ENCODE results near the gene LIPT2. TPM values are rescaled to one million over a fixed set of nuclear protein-coding genes. Genes with fewer than 3 reads are reported as not detected.
A peak's percentile ranks its signal among the peaks of the same experiment; 100 is the strongest.

LIPT2 gene
- total RNA-seq, 1 donor from 2014 or later, result 6.5 TPM

DNA sequence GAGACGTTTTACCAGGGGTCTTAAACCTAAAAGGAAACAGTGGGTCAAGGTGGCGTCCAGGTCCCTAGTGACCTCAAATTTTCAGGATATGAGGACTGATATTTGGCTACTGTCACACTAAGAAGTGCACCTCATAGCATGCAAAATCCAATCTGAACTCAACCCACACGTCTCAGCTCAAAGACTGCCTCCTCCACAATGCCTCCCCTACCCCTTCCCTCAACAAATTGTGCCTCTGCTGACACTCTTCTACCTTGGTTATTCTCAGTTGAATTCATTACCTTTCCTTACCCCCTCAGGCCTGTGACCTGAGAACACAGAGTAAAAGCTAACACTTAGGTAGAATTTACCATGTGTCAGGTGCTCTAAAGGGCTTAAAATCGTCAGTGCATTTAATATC is 12.4 kb upstream of the LIPT2 start:
- Mint-ChIP-seq H3K27ac (ENCODE audit: unreplicated experiment) (no peak overlapping the region), H3K9me3 (ENCODE audit: unreplicated experiment) (no peaks in the 10 kb centered on the region), H3K36me3 (ENCODE audit: low read depth, unreplicated experiment) (no peaks in the 10 kb centered on the region), H3K4me3 (ENCODE audit: unreplicated experiment) (no peak overlapping the region), H3K27me3 (ENCODE audit: unreplicated experiment) (peaks cover 2% of the 10 kb centered on the region), H3K4me1 (ENCODE audit: unreplicated experiment) (no peaks in the 10 kb centered on the region)
- no peak for DNase-seq (ENCODE audit: low spot score)
- TF ChIP-seq CTCF (IDR thresholded peaks at IDR 0.05; ENCODE audit: unreplicated experiment), result no peak

GRCh38 chr11:74504100-74504691 is 10.7 kb upstream of the LIPT2 start:
- H3K4me1 Mint-ChIP-seq (ENCODE audit: unreplicated experiment), result no peaks in the 10 kb centered on the region
- peaks cover 2% of the 10 kb centered on the region for H3K27me3 Mint-ChIP-seq (ENCODE audit: unreplicated experiment)
- no peak overlapping the region for H3K27ac Mint-ChIP-seq (ENCODE audit: unreplicated experiment)
- TF ChIP-seq CTCF (IDR thresholded peaks at IDR 0.05; ENCODE audit: unreplicated experiment), result no peak
- DNase-seq (ENCODE audit: low spot score), result no peak
- peaks cover 3% of the 10 kb centered on the region for H3K36me3 Mint-ChIP-seq (ENCODE audit: low read depth, unreplicated experiment)
- no peaks in the 10 kb centered on the region for H3K9me3 Mint-ChIP-seq (ENCODE audit: unreplicated experiment)
- H3K4me3 Mint-ChIP-seq (ENCODE audit: unreplicated experiment), result no peak overlapping the region

DNA sequence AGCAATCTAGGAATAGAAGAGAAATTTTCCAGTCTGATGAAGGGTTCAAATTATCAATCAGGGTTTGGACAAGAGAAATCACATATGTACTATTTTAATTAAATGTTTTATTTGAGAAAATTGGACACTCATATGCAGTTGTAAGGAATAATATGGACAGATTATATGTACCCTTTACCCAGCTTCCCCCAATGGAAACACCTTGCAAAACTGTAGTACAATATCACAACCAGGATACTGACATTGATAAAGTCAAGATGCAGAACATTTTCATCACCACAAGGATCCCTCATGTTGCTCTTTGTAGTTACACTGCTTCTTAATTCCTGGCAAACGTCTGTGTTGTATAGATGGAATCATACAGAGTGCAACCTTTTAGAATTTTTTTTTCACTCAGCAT is 1.4 kb upstream of the LIPT2 start:
- H3K27me3 Mint-ChIP-seq (ENCODE audit: unreplicated experiment), result peaks cover 1% of the 10 kb centered on the region
- no peak overlapping the region for H3K4me3 Mint-ChIP-seq (ENCODE audit: unreplicated experiment)
- H3K9me3 Mint-ChIP-seq (ENCODE audit: unreplicated experiment), result no peaks in the 10 kb centered on the region
- H3K36me3 Mint-ChIP-seq (ENCODE audit: low read depth, unreplicated experiment), result no peaks in the 10 kb centered on the region
- DNase-seq (ENCODE audit: low spot score), result no peak
- peaks cover 16% of the 10 kb centered on the region for H3K4me1 Mint-ChIP-seq (ENCODE audit: unreplicated experiment)
- no peak for TF ChIP-seq CTCF (IDR thresholded peaks at IDR 0.05; ENCODE audit: unreplicated experiment)
- no peak overlapping the region for H3K27ac Mint-ChIP-seq (ENCODE audit: unreplicated experiment)

- H3K9me3 Mint-ChIP-seq (ENCODE audit: unreplicated experiment), result no peaks in the 10 kb centered on the region
- H3K36me3 Mint-ChIP-seq (ENCODE audit: low read depth, unreplicated experiment), result no peaks in the 10 kb centered on the region
- H3K4me1 Mint-ChIP-seq (ENCODE audit: unreplicated experiment), result peaks cover 20% of the 10 kb centered on the region
- DNase-seq (ENCODE audit: low spot score), result no peak
- peak overlapping the region; percentile 80 for H3K4me3 Mint-ChIP-seq (ENCODE audit: unreplicated experiment)
- H3K27me3 Mint-ChIP-seq (ENCODE audit: unreplicated experiment), result no peaks in the 10 kb centered on the region
- peak overlapping the region; percentile 67 for H3K27ac Mint-ChIP-seq (ENCODE audit: unreplicated experiment)
- TF ChIP-seq CTCF (IDR thresholded peaks at IDR 0.05; ENCODE audit: unreplicated experiment), result no peak
Observed at GRCh38 chr11:74493791-74494630, 487 bp upstream of the LIPT2 start.

- Mint-ChIP-seq H3K4me1 (ENCODE audit: unreplicated experiment) (peaks cover 35% of the 10 kb centered on the region), H3K4me3 (ENCODE audit: unreplicated experiment) (peak overlapping the region; percentile 66), H3K27me3 (ENCODE audit: unreplicated experiment) (no peaks in the 10 kb centered on the region), H3K9me3 (ENCODE audit: unreplicated experiment) (no peaks in the 10 kb centered on the region), H3K36me3 (ENCODE audit: low read depth, unreplicated experiment) (no peaks in the 10 kb centered on the region), H3K27ac (ENCODE audit: unreplicated experiment) (no peak overlapping the region)
- DNase-seq (ENCODE audit: low spot score), result no peak
- no peak for TF ChIP-seq CTCF (IDR thresholded peaks at IDR 0.05; ENCODE audit: unreplicated experiment)
Observed at GRCh38 chr11:74492084-74492483, 1.4 kb downstream of the LIPT2 start.
